H9 (cell line): ENCODE results near the gene TBC1D30. TPM values are rescaled to one million over a fixed set of nuclear protein-coding genes. Genes with fewer than 3 reads are reported as not detected.

Experiments used
- DNase-seq: peaks from one replicate; pipeline ENCODE4 v3.0.0-alpha.2; 2017
- H2AFZ ChIP-seq: one replicate; pipeline ENCODE4 v1.6.1; 2013; ENCODE audit warnings: mild to moderate bottlenecking, low read length, control low read depth, moderate library complexity
- H2AK5ac ChIP-seq: 2 replicates; pipeline ENCODE4 v1.6.1; 2013; ENCODE audit warnings: low read length, control low read depth, mixed read lengths; ENCODE audit not compliant: insufficient read length
- H2BK120ac ChIP-seq: one replicate; pipeline ENCODE4 v1.6.1; 2013; ENCODE audit warnings: low read depth, mild to moderate bottlenecking, low read length, control low read depth, inconsistent platforms; ENCODE audit not compliant: poor library complexity, severe bottlenecking
- H2BK12ac ChIP-seq: 2 replicates; pipeline ENCODE4 v1.6.1; 2013; ENCODE audit warnings: low read length, control low read depth, mixed read lengths, low read depth; ENCODE audit not compliant: insufficient read length
- H2BK15ac ChIP-seq: 2 replicates; pipeline ENCODE4 v1.6.1; 2013; ENCODE audit warnings: low read depth, low read length, control low read depth
- H2BK20ac ChIP-seq: one replicate; pipeline ENCODE4 v1.6.1; 2013; ENCODE audit warnings: low read depth, mild to moderate bottlenecking, low read length, control low read depth, inconsistent platforms; ENCODE audit not compliant: poor library complexity, severe bottlenecking
- H2BK5ac ChIP-seq: 2 replicates; pipeline ENCODE4 v1.6.1; 2013; ENCODE audit warnings: low read length, control low read depth, mixed read lengths; ENCODE audit not compliant: insufficient read length
- H3K14ac ChIP-seq: 2 replicates; pipeline ENCODE4 v1.6.1; 2013; ENCODE audit warnings: low read length, control low read depth; ENCODE audit not compliant: insufficient read depth
- H3K18ac ChIP-seq: 2 replicates; pipeline ENCODE4 v1.6.1; 2013; ENCODE audit warnings: low read depth, mild to moderate bottlenecking, mixed read lengths, low read length, control low read depth; ENCODE audit not compliant: insufficient read length
- H3K23ac ChIP-seq: 2 replicates; pipeline ENCODE4 v1.6.1; 2013; ENCODE audit warnings: low read length, control low read depth, mixed read lengths, low read depth; ENCODE audit not compliant: insufficient read length
- H3K23me2 ChIP-seq: 2 replicates; pipeline ENCODE4 v1.6.1; 2013; ENCODE audit warnings: low read depth, mild to moderate bottlenecking, mixed read lengths, low read length, control low read depth; ENCODE audit not compliant: insufficient read length, poor library complexity, severe bottlenecking
- H3K27ac ChIP-seq: 2 replicates; pipeline ENCODE4 v1.5.1; 2013; ENCODE audit warnings: low read length, control low read depth, mixed read lengths, low read depth; ENCODE audit not compliant: insufficient read length
- H3K27me3 ChIP-seq: 2 replicates; pipeline ENCODE4 v1.6.1; 2013; ENCODE audit warnings: low read length, control low read depth, inconsistent platforms; ENCODE audit not compliant: insufficient read depth
- H3K4ac ChIP-seq: 2 replicates; pipeline ENCODE4 v1.6.1; 2013; ENCODE audit warnings: low read depth, mild to moderate bottlenecking, control low read depth, inconsistent platforms, low read length, moderate library complexity
- H3K4me1 ChIP-seq: 2 replicates; pipeline ENCODE4 v1.6.1; 2013; ENCODE audit warnings: low read length, control low read depth, inconsistent platforms; ENCODE audit not compliant: insufficient read depth
- H3K4me2 ChIP-seq: 2 replicates; pipeline ENCODE4 v1.6.1; 2013; ENCODE audit warnings: low read length, control low read depth, mixed read lengths; ENCODE audit not compliant: insufficient read length, insufficient read depth
- H3K56ac ChIP-seq: 2 replicates; pipeline ENCODE4 v1.6.1; 2013; ENCODE audit warnings: low read depth, mild to moderate bottlenecking, mixed read lengths, low read length, control low read depth; ENCODE audit not compliant: insufficient read length
- H3K79me1 ChIP-seq: 2 replicates; pipeline ENCODE4 v1.6.1; 2013; ENCODE audit warnings: low read depth, mild to moderate bottlenecking, moderate library complexity, low read length, control low read depth, inconsistent platforms; ENCODE audit not compliant: insufficient read depth, poor library complexity, severe bottlenecking
- H3K79me2 ChIP-seq: 2 replicates; pipeline ENCODE4 v1.6.1; 2013; ENCODE audit warnings: low read length, control low read depth, inconsistent platforms; ENCODE audit not compliant: insufficient read depth
- H3K9ac ChIP-seq: 2 replicates; pipeline ENCODE4 v1.6.1; 2013; ENCODE audit warnings: low read length, control low read depth, mixed read lengths; ENCODE audit not compliant: insufficient read length; ENCODE audit errors: extremely low read depth
- H3K9me3 ChIP-seq: one replicate; pipeline ENCODE4 v1.6.1; 2013; ENCODE audit warnings: low read depth, low read length, inconsistent platforms; ENCODE audit not compliant: control insufficient read depth
- H3T11ph ChIP-seq: one replicate; pipeline ENCODE4 v1.6.1; 2013; ENCODE audit warnings: mild to moderate bottlenecking, low read length, control low read depth, inconsistent platforms
- H4K20me1 ChIP-seq: one replicate; pipeline ENCODE4 v1.6.1; 2013; ENCODE audit not compliant: control insufficient read depth, insufficient read length, insufficient read depth
- H4K5ac ChIP-seq: 2 replicates; pipeline ENCODE4 v1.6.1; 2013; ENCODE audit warnings: low read depth, mild to moderate bottlenecking, mixed read lengths, low read length, control low read depth; ENCODE audit not compliant: insufficient read length
- H4K8ac ChIP-seq: replicated peaks from 2 replicates; pipeline ENCODE4 v1.6.1; 2013; ENCODE audit warnings: low read length, control low read depth, mixed read lengths, low read depth; ENCODE audit not compliant: insufficient read length
- H4K91ac ChIP-seq: 2 replicates; pipeline ENCODE4 v1.6.1; 2013; ENCODE audit warnings: low read depth, mild to moderate bottlenecking, moderate library complexity, mixed read lengths, low read length, control low read depth; ENCODE audit not compliant: insufficient read length
- H3K27ac Mint-ChIP-seq, 3 experiments: 2 replicates in 2 of 3; 3 replicates in 1 of 3; pipeline ENCODE4 v1.8.0; 2020 to 2021; ENCODE audit warnings: mixed read lengths in 3 of 3, mild to moderate bottlenecking in 1 of 3, moderate library complexity in 1 of 3
- H3K27me3 Mint-ChIP-seq: 2 replicates; pipeline ENCODE4 v1.8.0; 2021; ENCODE audit warnings: low read depth, mild to moderate bottlenecking, moderate library complexity, mixed read lengths
- H3K36me3 Mint-ChIP-seq, 3 experiments: 2 replicates in 2 of 3; 3 replicates in 1 of 3; pipeline ENCODE4 v1.8.0; 2020 to 2021; ENCODE audit warnings: low read depth in 3 of 3, mixed read lengths in 3 of 3; ENCODE audit not compliant: insufficient read depth in 1 of 3
- H3K4me1 Mint-ChIP-seq, 2 experiments: 2 replicates each; pipeline ENCODE4 v1.8.0; 2020; ENCODE audit warnings: mixed read lengths in 2 of 2
- H3K4me3 Mint-ChIP-seq, 2 experiments: 2 replicates in 1 of 2; 3 replicates in 1 of 2; pipeline ENCODE4 v1.8.0; 2020 to 2021; ENCODE audit warnings: mild to moderate bottlenecking in 2 of 2, mixed read lengths in 2 of 2, moderate library complexity in 1 of 2
- H3K9me3 Mint-ChIP-seq, 2 experiments: 2 replicates in 1 of 2; 3 replicates in 1 of 2; pipeline ENCODE4 v1.8.0; 2020; ENCODE audit warnings: mild to moderate bottlenecking in 2 of 2, mixed read lengths in 2 of 2, moderate library complexity in 1 of 2
- WGBS: extraction: QIAGEN DNeasy Blood & Tissue Kit; methylation state at CpG from one replicate; pipeline ENCODE4 v1.1.7; 2013; ENCODE audit warnings: missing lambda C conversion rate, low lambda C conversion rate, mixed read lengths; ENCODE audit not compliant: insufficient read length; ENCODE audit errors: extremely low coverage; 5-methylcytosine and 5-hydroxymethylcytosine counted together
- total RNA-seq: library from RNA; stranded (reverse); gene quantifications from 2 replicates; pipeline ENCODE4 v1.2.1, GENCODE V29; 2021
- TF ChIP-seq, protein P1 (sequence below): fragments of 200-600 bp; sonication (generic); conservative IDR thresholded peaks from 3 replicates; pipeline ENCODE4 v1.8.0; 2021; ENCODE audit warnings: antibody characterized with exemption, mild to moderate bottlenecking

TBC1D30 gene
- total RNA-seq, 1 experiment from 2014 or later, result 1.6 TPM

GRCh38 chr12:64780132-64780530 lies 44.3 kb upstream of the TBC1D30 start:
- Histone ChIP-seq H3K56ac (no peak overlapping the region), H4K91ac (no peak overlapping the region), H3K14ac (peak overlapping the region; percentile 52; the same call in 1 of the 2 replicates), H2AFZ (no peak overlapping the region), H3K23me2 (peaks cover 12% of the 10 kb centered on the region), H4K8ac (no peak overlapping the region), H3K79me1 (no peaks in the 10 kb centered on the region), H3K27me3 (peaks cover 17% of the 10 kb centered on the region; the same call in 1 of the 2 replicates), H2BK12ac (no peak overlapping the region), H3K79me2 (no peaks in the 10 kb centered on the region), H3K4me1 (no peaks in the 10 kb centered on the region), H3K23ac (no peak overlapping the region), H3K4me2 (peak overlapping the region; percentile 72), H3K9ac (no peak overlapping the region), H2BK20ac (no peak overlapping the region), H3K4ac (no peak overlapping the region), H3K9me3 (no peaks in the 10 kb centered on the region), H2BK15ac (peak overlapping the region; percentile 99), H3K27ac (no peak overlapping the region), H4K20me1 (no peaks in the 10 kb centered on the region), H4K5ac (no peak overlapping the region), H2BK120ac (no peak overlapping the region), H2BK5ac (no peak overlapping the region), H2AK5ac (no peak overlapping the region), H3K18ac (peak overlapping the region; percentile 21), H3T11ph (no peak overlapping the region)
- Mint-ChIP-seq H3K27me3 (peaks cover 88% of the 10 kb centered on the region), H3K36me3 (peaks cover 0 to 3% (median 0%) of the 10 kb centered on the region in 3 experiments; a peak in 1 of 7 replicates), H3K4me1 (peaks cover 12 to 14% of the 10 kb centered on the region in 2 experiments), H3K9me3 (peaks cover 9 to 13% of the 10 kb centered on the region in 2 experiments; a peak in 4 of 5 replicates), H3K27ac (no peak overlapping the region), H3K4me3 (peak overlapping the region; percentile 61 to 77)
- TF ChIP-seq, protein P1, sequence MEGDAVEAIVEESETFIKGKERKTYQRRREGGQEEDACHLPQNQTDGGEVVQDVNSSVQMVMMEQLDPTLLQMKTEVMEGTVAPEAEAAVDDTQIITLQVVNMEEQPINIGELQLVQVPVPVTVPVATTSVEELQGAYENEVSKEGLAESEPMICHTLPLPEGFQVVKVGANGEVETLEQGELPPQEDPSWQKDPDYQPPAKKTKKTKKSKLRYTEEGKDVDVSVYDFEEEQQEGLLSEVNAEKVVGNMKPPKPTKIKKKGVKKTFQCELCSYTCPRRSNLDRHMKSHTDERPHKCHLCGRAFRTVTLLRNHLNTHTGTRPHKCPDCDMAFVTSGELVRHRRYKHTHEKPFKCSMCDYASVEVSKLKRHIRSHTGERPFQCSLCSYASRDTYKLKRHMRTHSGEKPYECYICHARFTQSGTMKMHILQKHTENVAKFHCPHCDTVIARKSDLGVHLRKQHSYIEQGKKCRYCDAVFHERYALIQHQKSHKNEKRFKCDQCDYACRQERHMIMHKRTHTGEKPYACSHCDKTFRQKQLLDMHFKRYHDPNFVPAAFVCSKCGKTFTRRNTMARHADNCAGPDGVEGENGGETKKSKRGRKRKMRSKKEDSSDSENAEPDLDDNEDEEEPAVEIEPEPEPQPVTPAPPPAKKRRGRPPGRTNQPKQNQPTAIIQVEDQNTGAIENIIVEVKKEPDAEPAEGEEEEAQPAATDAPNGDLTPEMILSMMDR, result no peak
- no CpG with 5 or more reads among the region's 15 CpGs for WGBS
- DNase-seq, result no peak
